22Rv1 (cell line): Measurements from ENCODE around the gene MSMO1.

Source experiments
- H3K27ac ChIP-seq: fragments of 450-650 bp; 2 replicates; pipeline ENCODE4 v1.5.1; 2017
- CTCF ChIP-seq: fragments of 450-650 bp; IDR thresholded peaks from 2 replicates; pipeline ENCODE4 v1.5.1; 2017; ENCODE audit warnings: mild to moderate bottlenecking
- ZFX ChIP-seq: fragments of 450-650 bp; IDR thresholded peaks from 2 replicates; pipeline ENCODE4 v1.6.1; 2017; ENCODE audit warnings: antibody characterized with exemption, borderline replicate concordance

The MSMO1 gene

GRCh38 chr4:165351359-165352130 is 24.1 kb downstream of the MSMO1 start:
- H3K27ac ChIP-seq = no peak overlapping the region
- TF ChIP-seq ZFX = no peak
- peak; percentile 23; the same call in 1 of the 2 replicates for TF ChIP-seq CTCF

- H3K27ac ChIP-seq = no peak overlapping the region
- no peak for TF ChIP-seq ZFX
- TF ChIP-seq CTCF = peak; percentile 76
Observed at GRCh38 chr4:165355900-165356300, 28.4 kb downstream of the MSMO1 start.

- H3K27ac ChIP-seq = no peak overlapping the region
- TF ChIP-seq CTCF = no peak
Observed at GRCh38 chr4:165359506-165359905, 32.0 kb downstream of the MSMO1 start.

- H3K27ac ChIP-seq = no peak overlapping the region
- TF ChIP-seq ZFX (no peak), CTCF (no peak)
Observed at GRCh38 chr4:165360041-165360695, 32.7 kb downstream of the MSMO1 start.

- no peak overlapping the region for H3K27ac ChIP-seq
- no peak for TF ChIP-seq CTCF
- no peak for TF ChIP-seq ZFX
Observed at GRCh38 chr4:165360985-165361670, 33.7 kb downstream of the MSMO1 start.

GRCh38 chr4:165361810-165362209 is 34.3 kb downstream of the MSMO1 start:
- no peak overlapping the region for H3K27ac ChIP-seq
- no peak for TF ChIP-seq ZFX
- TF ChIP-seq CTCF = no peak
